GM21576 (cell line): ENCODE data around the gene MBLAC1.

Experiments used
- ATAC-seq: cut with Tn5 transposase; IDR thresholded peaks from one replicate; pipeline ENCODE4 v1.9.1; 2021; ENCODE audit warnings: mild to moderate bottlenecking, moderate library complexity; ENCODE audit not compliant: unreplicated experiment

The MBLAC1 gene

GRCh38 chr7:100095704-100096103, 31.1 kb upstream of the MBLAC1 start:
- ATAC-seq, result no peak

GRCh38 chr7:100098913-100099312, 27.9 kb upstream of the MBLAC1 start:
- no peak for ATAC-seq

- ATAC-seq, result no peak
Observed at GRCh38 chr7:100099452-100099851, 27.3 kb upstream of the MBLAC1 start.

- peak; percentile 67 for ATAC-seq
Observed at GRCh38 chr7:100100420-100101015, 26.2 kb upstream of the MBLAC1 start.

- ATAC-seq, result peak; percentile 86
Observed at GRCh38 chr7:100101016-100101862, 25.5 kb upstream of the MBLAC1 start, which contains the start of the genes AP4M1 and MCM7. Gene AP4M1 (plus strand): TSS chr7:100101643. CDS start chr7:100101715, 72 bp downstream. Gene MCM7 (minus strand): TSS chr7:100101397. CDS start chr7:100101294, 103 bp downstream.

- ATAC-seq, result no peak
Observed at GRCh38 chr7:100102950-100103840, 23.6 kb upstream of the MBLAC1 start.

GRCh38 chr7:100105534-100105933, 21.2 kb upstream of the MBLAC1 start:
- ATAC-seq, result no peak

GRCh38 chr7:100106633-100107032, 20.1 kb upstream of the MBLAC1 start:
- no peak for ATAC-seq

GRCh38 chr7:100107125-100107737, 19.5 kb upstream of the MBLAC1 start:
- ATAC-seq, result no peak

GRCh38 chr7:100107890-100108289, 18.9 kb upstream of the MBLAC1 start:
- no peak for ATAC-seq

- no peak for ATAC-seq
Observed at GRCh38 chr7:100109521-100110163, 17.1 kb upstream of the MBLAC1 start.

GRCh38 chr7:100111156-100111555, 15.6 kb upstream of the MBLAC1 start:
- ATAC-seq, result no peak

GRCh38 chr7:100111914-100112313, 14.9 kb upstream of the MBLAC1 start:
- ATAC-seq, result no peak

- ATAC-seq, result no peak
Observed at GRCh38 chr7:100115026-100115425, 11.7 kb upstream of the MBLAC1 start.

- ATAC-seq, result no peak
Observed at GRCh38 chr7:100118388-100119071, 8.2 kb upstream of the MBLAC1 start.

- peak; percentile 65 for ATAC-seq
Observed at GRCh38 chr7:100119072-100119969, 7.4 kb upstream of the MBLAC1 start, which contains the start of the genes CNPY4 and TAF6. Gene CNPY4 (plus strand): TSS chr7:100119634. CDS start chr7:100119745, 111 bp downstream. Gene TAF6 (minus strand): TSS chr7:100119358. CDS start chr7:100114209, 5,149 bp downstream.

GRCh38 chr7:100119970-100120732, 6.6 kb upstream of the MBLAC1 start:
- ATAC-seq, result peak; percentile 40

GRCh38 chr7:100120733-100121036, 6.1 kb upstream of the MBLAC1 start:
- ATAC-seq, result no peak
